Suprapubic skin (tissue), 4 donors: ENCODE measurements around the gene SNTA1.

ENCODE experiments used
- CTCF ChIP-seq, 2 donors: fragments of 200-600 bp in 1 of 2; fragments of 450-650 bp in 1 of 2; sonication (generic) in 1 of 2; IDR thresholded peaks; one replicate each; pipeline ENCODE4 v1.5.1; 2016 to 2019; ENCODE audit warnings: antibody characterized with exemption in 2 of 2, mild to moderate bottlenecking in 1 of 2, moderate library complexity in 1 of 2
- EP300 ChIP-seq: sonication (generic); formaldehyde crosslinking; IDR thresholded peaks from one replicate; pipeline ENCODE4 v1.6.1; 2017; ENCODE audit warnings: antibody characterized with exemption
- POLR2A ChIP-seq, 2 donors: fragments of 450-650 bp; IDR thresholded peaks; one replicate each; pipeline ENCODE4 v1.6.1; 2017; ENCODE audit warnings: antibody characterized with exemption in 2 of 2, mild to moderate bottlenecking in 2 of 2, moderate library complexity in 2 of 2
- POLR2AphosphoS5 ChIP-seq, 3 donors: sonication (generic); formaldehyde crosslinking; IDR thresholded peaks; one replicate each; pipeline ENCODE4 v1.6.1; 2017; ENCODE audit warnings: antibody characterized with exemption in 3 of 3

- TF ChIP-seq POLR2A (IDR thresholded peaks at IDR 0.05), result no peak
- no peak for TF ChIP-seq CTCF (IDR thresholded peaks at IDR 0.05)
- TF ChIP-seq POLR2AphosphoS5 (IDR thresholded peaks at IDR 0.05), result no peak
- no peak for TF ChIP-seq EP300
Measured at GRCh38 chr20:33465481-33466302, 22.1 kb upstream of the SNTA1 start.
